Suppressor macrophage treated with lipopolysaccharide for 1 hour (primary cell): ENCODE measurements around the gene DPM2.

Experiments used
- DNase-seq, 3 donors: peaks; one replicate each; pipeline ENCODE4 v3.0.0-alpha.2; 2020 to 2022

DPM2 gene

GRCh38 chr9:127972236-127972871 is 34.7 kb upstream of the DPM2 start:
- no peak for DNase-seq

- peak; percentile 67 to 76 (median 72) for DNase-seq
Observed at GRCh38 chr9:127971357-127972235, 33.9 kb upstream of the DPM2 start.

GRCh38 chr9:127970401-127971313 is 33.0 kb upstream of the DPM2 start:
- DNase-seq: no peak

- DNase-seq: peak; percentile 62 to 63 (median 63)
Observed at GRCh38 chr9:127968700-127969383, 31.2 kb upstream of the DPM2 start.

GRCh38 chr9:127968042-127968441 is 30.4 kb upstream of the DPM2 start:
- DNase-seq: peak; percentile 53 to 68 (median 57)

GRCh38 chr9:127967151-127967809 is 29.6 kb upstream of the DPM2 start:
- peak; percentile 26 to 49 (median 38) for DNase-seq

- DNase-seq: no peak
Observed at GRCh38 chr9:127966416-127967150, 28.9 kb upstream of the DPM2 start.

GRCh38 chr9:127965953-127966352 is 28.3 kb upstream of the DPM2 start:
- no peak for DNase-seq

- DNase-seq: no peak
Observed at GRCh38 chr9:127963359-127964064, 25.9 kb upstream of the DPM2 start.

GRCh38 chr9:127963041-127963358 is 25.3 kb upstream of the DPM2 start:
- no peak for DNase-seq

GRCh38 chr9:127962278-127962677 is 24.6 kb upstream of the DPM2 start:
- DNase-seq: no peak

- peak; percentile 64 to 78 (median 67) for DNase-seq
Observed at GRCh38 chr9:127961613-127962155, 24.0 kb upstream of the DPM2 start.

GRCh38 chr9:127961155-127961490 is 23.5 kb upstream of the DPM2 start:
- DNase-seq: no peak

GRCh38 chr9:127960410-127961154 is 22.9 kb upstream of the DPM2 start:
- DNase-seq: no peak

GRCh38 chr9:127959841-127960409 is 22.3 kb upstream of the DPM2 start:
- no peak for DNase-seq

- DNase-seq: no peak
Observed at GRCh38 chr9:127959398-127959797, 21.7 kb upstream of the DPM2 start.

GRCh38 chr9:127958728-127959127 is 21.1 kb upstream of the DPM2 start:
- DNase-seq: no peak

GRCh38 chr9:127955294-127956015 is 17.8 kb upstream of the DPM2 start:
- DNase-seq: peak in 2 of 3 donors; percentile 37 to 42

GRCh38 chr9:127954831-127955293 is 17.2 kb upstream of the DPM2 start:
- DNase-seq: no peak
